ENCODE data around the gene NR5A1. TPM values are rescaled to one million over a fixed set of nuclear protein-coding genes. Genes with fewer than 3 reads are reported as not detected.

The NR5A1 gene
- polyA plus RNA-seq, 2 of the 4 experiments (the other 2 are of a cell fraction): not detected

GRCh38 chr9:124470306-124470705 is 36.9 kb downstream of the NR5A1 start:
- no peak overlapping the region for H3K27ac ChIP-seq
- no peak overlapping the region for H3K4me3 ChIP-seq
- FAIRE-seq: no peak
- 71% methylated on average over 10 of the region's 13 CpGs for WGBS (ENCODE audit: missing lambda C conversion rate)
- POLR2A ChIA-PET: interaction anchor here (0.6 kb wide), 1 partner anchor 17 kb away, joined by 5 read pairs; no protein-coding TSS in a partner anchor
- CTCF ChIA-PET: interaction anchor here (0.8 to 1.6 kb wide), 5 partner anchors 11 to 67 kb away, joined by 3 to 5 read pairs (median 4); partner anchors contain the start of gene PSMB7
- H3K4me2 ChIP-seq: no peak overlapping the region
- no peaks in the 10 kb centered on the region for H3K9me3 ChIP-seq
- TF ChIP-seq RNF2 (IDR thresholded peaks at IDR 0.05; ENCODE audit: borderline replicate concordance, low read depth): no peak
- TF ChIP-seq JUNB (IDR thresholded peaks at IDR 0.05): no peak
- no peak for TF ChIP-seq KDM1A (IDR thresholded peaks at IDR 0.05; ENCODE audit: low read depth)
- no peak for TF ChIP-seq NFE2L2 (conservative IDR thresholded peaks at IDR 0.05; ENCODE audit: low read length)
- no peak for TF ChIP-seq FOSB (CRISPR knock-in tag; IDR thresholded peaks at IDR 0.05)
- no peak for TF ChIP-seq ESRRA (IDR thresholded peaks at IDR 0.05; ENCODE audit: borderline replicate concordance, low read length)
- no peak for TF ChIP-seq ATOH8 (CRISPR knock-in tag; IDR thresholded peaks at IDR 0.05; ENCODE audit: low read depth)
- TF ChIP-seq CHD4 (IDR thresholded peaks at IDR 0.05; ENCODE audit: borderline replicate concordance): no peak
- TF ChIP-seq SMC3 (IDR thresholded peaks at IDR 0.05): no peak
- TF ChIP-seq FOSL2 (IDR thresholded peaks at IDR 0.05): no peak
- TF ChIP-seq FOSL2 (CRISPR knock-in tag; IDR thresholded peaks at IDR 0.05): no peak
- no peak for TF ChIP-seq NPAS2 (CRISPR knock-in tag; IDR thresholded peaks at IDR 0.05; ENCODE audit: borderline replicate concordance)
- no peak for TF ChIP-seq HMGXB4 (CRISPR knock-in tag; IDR thresholded peaks at IDR 0.05; ENCODE audit: borderline replicate concordance)
- TF ChIP-seq CHD2 (IDR thresholded peaks at IDR 0.05; ENCODE audit: low read length, partially characterized antibody): no peak
- no peak for TF ChIP-seq MAX (IDR thresholded peaks at IDR 0.05)
- no peak for TF ChIP-seq CTCF (IDR thresholded peaks at IDR 0.05)
- TF ChIP-seq HEYL (CRISPR knock-in tag; IDR thresholded peaks at IDR 0.05): no peak
- no peak for ATAC-seq
- no peaks in the 10 kb centered on the region for H3K4me1 ChIP-seq
- no peak for DNase-seq (ENCODE audit: low read depth in 1 of 2, low spot score in 1 of 2)

- no peak overlapping the region for H3K4me2 ChIP-seq
- H3K27ac ChIP-seq: no peak overlapping the region
- ATAC-seq (no peak), DNase-seq (ENCODE audit: low read depth in 1 of 2, low spot score in 1 of 2) (no peak), FAIRE-seq (no peak)
- ChIA-PET POLR2A (interaction anchor here (0.5 kb wide), 1 partner anchor 46 kb away, joined by 5 read pairs; no protein-coding TSS in a partner anchor), CTCF (interaction anchor here (0.8 to 1.5 kb wide), 2 partner anchors 54 to 68 kb away, joined by 3 to 5 read pairs; partner anchors contain the start of gene PSMB7)
- 72% methylated on average over 20 of the region's 28 CpGs for WGBS (ENCODE audit: missing lambda C conversion rate)
- TF ChIP-seq PBX3 (IDR thresholded peaks at IDR 0.05) (no peak), FOSB (CRISPR knock-in tag; IDR thresholded peaks at IDR 0.05) (no peak), CEBPB (IDR thresholded peaks at IDR 0.05) (no peak), RARB (CRISPR knock-in tag; IDR thresholded peaks at IDR 0.05) (no peak), ATOH8 (CRISPR knock-in tag; IDR thresholded peaks at IDR 0.05; ENCODE audit: low read depth) (no peak), HDAC2 (IDR thresholded peaks at IDR 0.05) (no peak), EP300 (IDR thresholded peaks at IDR 0.05) (no peak), SREBF2 (IDR thresholded peaks at IDR 0.05) (no peak), ZNF302 (CRISPR knock-in tag; IDR thresholded peaks at IDR 0.05) (no peak), ESRRA (IDR thresholded peaks at IDR 0.05; ENCODE audit: borderline replicate concordance, low read length) (no peak), MAX (IDR thresholded peaks at IDR 0.05) (no peak), POLR2A (IDR thresholded peaks at IDR 0.05; ENCODE audit: low read length) (no peak), ZC3H11A (IDR thresholded peaks at IDR 0.05) (no peak)
- H3K4me1 ChIP-seq: no peaks in the 10 kb centered on the region
- no peak overlapping the region for H3K4me3 ChIP-seq
- no peaks in the 10 kb centered on the region for H3K9me3 ChIP-seq
Observed at GRCh38 chr9:124469011-124469832, 38.0 kb downstream of the NR5A1 start.

All from A549 (cell line).